NCI-H2196 (cell line): ENCODE measurements around the gene C5orf34.
"Not testable (repeated sequence)": the region's sequence is repeated elsewhere in the genome, so short reads cannot be mapped to it uniquely, and the experiment has no call there.

Source experiments
- DNase-seq: peaks from one replicate; lab custom pipeline; 2025; ENCODE audit not compliant: unreplicated experiment; lab: John Stamatoyannopoulos, UW

Gene C5orf34, protein sequence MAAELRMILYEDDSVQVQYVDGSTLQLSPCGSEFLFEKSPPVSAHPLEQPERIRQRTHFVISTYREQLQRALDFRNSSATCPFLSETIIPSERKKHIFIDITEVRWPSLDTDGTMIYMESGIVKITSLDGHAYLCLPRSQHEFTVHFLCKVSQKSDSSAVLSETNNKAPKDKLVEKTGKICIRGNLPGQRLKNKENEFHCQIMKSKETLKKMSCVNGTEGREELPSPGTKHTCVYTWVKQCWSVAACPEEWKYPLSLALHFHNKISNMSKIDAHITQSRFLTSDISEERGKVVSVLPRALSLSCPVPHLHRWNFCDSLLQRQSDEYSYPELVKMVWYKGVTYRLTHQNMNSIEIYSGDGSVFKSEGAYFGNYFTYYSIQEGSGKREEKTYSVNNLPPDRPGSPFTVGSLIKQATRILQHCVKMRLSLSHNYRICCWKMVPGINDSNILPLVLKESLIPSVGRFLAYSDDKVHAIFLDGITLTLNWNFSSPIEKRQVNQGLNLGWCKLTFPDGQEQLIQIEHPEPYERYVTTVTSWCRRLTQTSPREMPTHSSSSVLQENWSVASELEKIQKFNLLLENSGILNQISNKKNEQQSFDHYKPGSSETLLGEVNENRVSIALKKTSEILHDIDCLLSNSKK

GRCh38 chr5:43514816-43515677, at the start of gene C5orf34:
C5orf34 (minus strand) TSS chr5:43515148; CDS start chr5:43509339, 5,809 bp downstream.
- peak; percentile 99 for DNase-seq

DNA sequence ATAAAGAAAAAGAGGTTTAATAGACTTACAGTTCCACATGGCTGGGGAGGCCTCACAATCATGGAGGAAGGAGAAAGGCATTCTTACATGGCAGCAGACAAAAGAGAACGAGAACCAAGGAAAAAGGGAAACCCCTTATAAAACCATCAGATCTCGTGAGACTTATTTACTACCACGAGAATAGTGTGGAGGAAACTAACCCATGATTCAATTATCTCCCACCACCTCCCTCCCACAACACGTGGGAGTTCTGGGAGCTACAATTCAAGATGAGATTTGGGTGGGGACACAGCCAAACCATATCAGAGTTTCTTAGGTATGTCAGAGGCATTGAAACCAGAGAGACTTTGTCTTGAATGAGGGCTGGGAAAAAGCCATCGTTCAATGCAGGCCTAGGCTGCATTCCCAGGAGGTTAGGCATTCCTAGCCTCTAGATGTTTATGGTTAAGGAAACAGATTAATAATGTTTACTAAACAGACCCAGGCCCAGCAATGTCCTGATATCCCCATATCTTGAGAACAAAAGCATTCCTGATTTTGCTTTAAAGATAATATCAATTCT, 49.4 kb upstream of the C5orf34 start:
- DNase-seq, result no peak

- DNase-seq, result no peak
Measured at GRCh38 chr5:43563321-43563720, 48.4 kb upstream of the C5orf34 start.

DNA sequence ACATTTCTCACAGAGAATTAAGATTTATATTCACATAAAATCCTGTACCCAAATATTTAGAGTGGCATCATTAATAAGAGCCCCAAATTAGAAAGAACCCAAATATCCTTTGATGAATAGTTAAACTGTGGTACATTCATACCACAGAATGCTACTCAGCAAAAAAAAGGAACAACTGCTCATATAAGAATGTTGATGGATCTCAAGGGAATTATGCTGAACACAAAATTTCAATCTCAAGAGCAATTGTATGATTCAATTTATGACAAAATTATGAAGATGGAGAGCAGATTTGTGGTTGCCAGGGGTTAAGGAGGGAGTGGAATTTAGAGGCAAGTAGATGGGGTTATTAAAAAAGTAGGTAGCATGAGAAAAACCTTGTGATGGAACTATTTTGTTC, 46.4 kb upstream of the C5orf34 start:
- no peak for DNase-seq

GRCh38 chr5:43560128-43560527, 45.2 kb upstream of the C5orf34 start:
- no peak for DNase-seq

- DNase-seq, result peak; percentile 94
Measured at GRCh38 chr5:43556857-43557542, 42.1 kb upstream of the C5orf34 start, which contains the start of gene PAIP1. PAIP1 (minus strand) TSS chr5:43557077; CDS start chr5:43556846, 231 bp downstream.

- not testable (repeated sequence) for DNase-seq
Measured at GRCh38 chr5:43556607-43556856, 41.6 kb upstream of the C5orf34 start.

DNA sequence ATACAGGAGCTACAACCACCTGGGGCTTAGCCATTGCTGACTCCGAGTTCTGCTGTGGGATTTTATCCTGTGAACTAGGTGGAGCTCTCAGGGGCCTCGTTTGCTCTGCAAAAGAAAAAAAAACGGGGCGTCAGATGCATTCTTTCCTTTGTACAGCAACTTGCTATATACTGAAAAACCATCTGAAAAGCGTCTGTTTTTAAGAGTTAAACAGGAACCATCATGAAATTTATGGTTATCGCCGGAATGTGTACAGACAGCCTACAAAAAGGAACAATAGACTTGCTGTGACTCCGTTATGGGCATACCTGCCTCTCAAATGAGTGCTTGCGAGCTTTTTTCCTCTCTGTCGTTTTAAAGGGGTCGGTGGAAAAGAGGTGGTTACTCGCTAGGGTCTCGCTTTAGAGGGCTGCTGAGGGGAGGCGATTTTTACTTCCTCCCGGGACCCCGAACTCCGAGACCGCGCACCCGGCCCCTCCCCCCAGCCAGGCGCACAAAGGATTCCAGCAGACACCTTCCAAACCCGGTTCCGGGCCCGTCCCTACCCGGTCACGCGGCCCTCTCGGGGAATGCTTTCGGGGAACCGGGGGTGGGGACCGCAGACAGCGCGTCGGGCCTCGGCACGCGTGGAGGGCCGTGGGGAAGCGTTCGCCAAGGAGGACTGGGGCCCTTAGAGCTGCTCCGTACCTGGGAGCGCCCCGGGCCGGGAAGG, 41.1 kb upstream of the C5orf34 start:
- DNase-seq, result peak; percentile 32

DNA sequence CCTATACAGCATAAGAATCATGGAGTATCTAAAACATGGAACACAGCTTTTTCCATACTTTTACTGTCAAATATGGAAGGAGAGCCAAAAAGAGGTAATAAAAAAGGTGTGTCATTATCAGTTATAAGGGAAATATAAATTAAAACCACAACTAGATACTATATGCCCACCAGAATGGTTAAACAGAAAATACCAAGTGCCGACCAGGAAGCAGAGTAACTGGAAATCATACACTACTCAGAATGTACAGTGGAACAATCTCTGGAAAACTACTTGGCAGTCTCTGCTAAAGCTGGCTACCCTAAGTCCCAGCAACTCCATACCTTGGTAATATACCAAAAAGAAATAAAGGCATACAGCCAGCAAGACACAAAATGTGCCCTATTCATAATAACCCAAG, 39.5 kb upstream of the C5orf34 start:
- DNase-seq, result no peak

GRCh38 chr5:43553381-43553780, 38.4 kb upstream of the C5orf34 start:
- no peak for DNase-seq

DNA sequence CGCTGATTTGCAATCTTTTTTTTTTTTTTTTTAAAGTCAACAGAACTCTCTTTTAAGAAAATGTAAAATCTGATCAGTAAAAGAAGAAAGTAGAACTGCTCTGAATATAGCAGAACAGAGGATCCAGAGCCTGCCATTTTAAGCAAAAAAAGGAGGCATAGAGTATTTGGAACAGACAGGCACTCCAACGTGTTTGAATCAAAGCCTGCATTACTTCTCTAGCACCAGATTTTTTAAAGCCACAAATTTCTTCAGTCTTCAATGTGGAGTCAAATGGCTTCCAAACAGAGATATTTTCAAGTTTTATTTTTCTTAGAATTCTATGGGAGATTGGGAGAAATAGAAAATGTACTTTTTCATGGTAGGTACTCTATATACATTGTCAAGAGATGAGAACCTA, 36.8 kb upstream of the C5orf34 start:
- no peak for DNase-seq

DNA sequence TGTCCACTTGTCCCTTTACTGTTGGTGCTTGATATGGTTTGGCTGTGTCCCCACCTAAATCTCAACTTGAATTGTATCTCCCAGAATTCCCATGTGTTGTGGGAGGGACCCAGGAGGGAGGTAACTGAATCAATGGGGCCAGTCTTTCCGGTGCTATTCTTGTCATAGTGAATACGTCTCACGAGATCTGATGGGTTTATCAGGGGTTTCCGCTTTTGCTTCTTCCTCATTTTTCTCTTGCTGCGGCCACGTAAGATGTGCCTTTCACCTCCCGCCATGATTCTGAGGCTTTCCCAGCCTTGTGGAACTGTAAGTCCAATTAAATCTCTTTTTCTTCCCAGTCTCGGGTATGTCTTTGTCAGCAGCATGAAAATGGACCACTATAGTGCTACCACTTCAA, 34.3 kb upstream of the C5orf34 start:
- DNase-seq, result not testable (repeated sequence)

- DNase-seq, result no peak
Measured at GRCh38 chr5:43548358-43548757, 33.4 kb upstream of the C5orf34 start.

GRCh38 chr5:43547532-43547931, 32.6 kb upstream of the C5orf34 start:
- DNase-seq, result no peak

GRCh38 chr5:43543434-43543833, 28.5 kb upstream of the C5orf34 start:
- DNase-seq, result no peak

GRCh38 chr5:43540746-43541145, 25.8 kb upstream of the C5orf34 start:
- DNase-seq, result no peak

- DNase-seq, result no peak
Measured at GRCh38 chr5:43536972-43537371, 22.0 kb upstream of the C5orf34 start.

DNA sequence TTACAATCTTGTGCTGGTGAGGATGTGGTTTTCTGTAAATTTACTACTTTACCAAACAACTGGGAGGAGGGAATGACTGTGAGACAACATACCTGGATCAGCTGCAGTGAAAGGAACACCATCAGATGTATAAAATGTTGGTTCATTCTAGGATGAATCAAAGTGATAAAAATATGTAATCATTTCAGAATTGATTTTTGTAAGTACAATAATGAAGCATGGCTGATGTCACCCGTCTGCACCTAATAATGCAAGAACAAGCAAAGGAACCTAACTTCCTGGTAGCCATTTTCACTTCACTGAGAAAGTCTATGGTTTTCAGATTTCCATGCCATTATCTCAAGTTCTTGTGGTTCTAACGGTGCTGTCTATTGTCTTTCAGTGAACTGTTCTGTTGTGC, 18.7 kb upstream of the C5orf34 start:
- DNase-seq, result no peak

DNA sequence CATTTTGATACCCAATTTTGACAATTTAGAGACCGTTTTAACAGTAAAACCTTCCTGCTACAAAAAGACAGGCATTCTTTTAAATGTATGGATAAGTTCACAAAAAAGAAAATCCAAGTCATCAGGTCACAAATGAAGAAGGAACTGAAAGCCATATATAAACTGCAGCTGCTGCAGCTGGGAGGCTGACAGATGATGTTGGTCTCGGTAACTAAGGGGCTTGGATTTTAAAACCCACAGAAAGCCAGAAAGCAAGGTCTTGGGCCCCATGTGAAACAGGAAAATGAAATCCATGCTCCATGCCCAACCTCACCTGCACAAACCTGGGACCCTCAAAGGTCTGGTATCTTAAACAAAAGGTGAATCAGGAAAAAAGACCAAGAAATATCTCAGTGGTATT, 15.7 kb upstream of the C5orf34 start:
- no peak for DNase-seq

DNA sequence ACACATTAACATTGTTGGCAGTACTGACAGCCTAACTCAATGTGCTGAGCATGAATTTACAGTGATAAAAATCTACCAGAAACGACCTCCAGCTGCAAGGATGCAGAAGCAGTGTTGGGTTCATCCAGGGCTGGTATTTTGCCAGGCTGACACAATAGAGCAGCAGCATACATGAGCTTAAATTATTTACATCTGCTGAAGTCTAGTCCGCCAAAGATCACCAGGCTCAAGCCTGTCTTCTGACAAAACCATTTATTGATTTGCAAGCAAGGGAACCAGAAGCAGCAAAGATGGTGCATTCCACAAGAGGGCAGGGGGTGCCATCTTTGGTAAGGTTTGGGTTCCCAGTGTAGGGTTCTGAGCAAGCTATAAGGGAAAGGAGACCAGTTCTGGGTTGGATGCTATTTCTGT, 8.7 kb upstream of the C5orf34 start:
- no peak for DNase-seq
